Lower lobe of right lung (tissue), 2 donors: ENCODE data around the gene SLC40A1. TPM values are rescaled to one million over a fixed set of nuclear protein-coding genes. Genes with fewer than 3 reads are reported as not detected.

Experiments
- ATAC-seq, 2 donors: fragments of 200-7000 bp; cut with Tn5 transposase; one replicate each; pipeline ENCODE4 v1.9.1; 2020 to 2022; ENCODE audit warnings: mild to moderate bottlenecking in 2 of 2, moderate library complexity in 2 of 2
- DNase-seq: peaks from one replicate; pipeline ENCODE4 v3.0.0-alpha.2; 2020
- H3K27ac ChIP-seq: fragments of 200-600 bp; one replicate; pipeline ENCODE4 v1.8.0; 2022
- H3K27me3 ChIP-seq: fragments of 200-600 bp; one replicate; pipeline ENCODE4 v1.8.0; 2022; ENCODE audit warnings: low read depth
- H3K36me3 ChIP-seq: fragments of 200-600 bp; one replicate; pipeline ENCODE4 v1.8.0; 2022; ENCODE audit warnings: mild to moderate bottlenecking
- H3K4me1 ChIP-seq: fragments of 200-600 bp; one replicate; pipeline ENCODE4 v1.8.0; 2022
- H3K4me3 ChIP-seq: fragments of 200-600 bp; one replicate; pipeline ENCODE4 v1.8.0; 2022; ENCODE audit warnings: mild to moderate bottlenecking
- H3K9me3 ChIP-seq: fragments of 200-600 bp; one replicate; pipeline ENCODE4 v1.8.0; 2022
- CTCF ChIP-seq: fragments of 200-600 bp; IDR thresholded peaks from one replicate; pipeline ENCODE4 v1.8.0; 2022; ENCODE audit warnings: antibody characterized with exemption, mild to moderate bottlenecking
- intact Hi-C: fragments of 100-400 bp; cut with DNase I; formaldehyde crosslinking; loops from one replicate; pipeline ENCODE4 v1.11.0; 2022
- total RNA-seq: library from RNA; stranded (reverse); fragmentation: NEBNext Ultra II Directional; extraction: Animal tissue kit (Norgen Biotek cat#: 25700); gene quantifications from one replicate; pipeline ENCODE4 v1.2.1, GENCODE V29; 2021
- donor health status: DM: no; HTN: yes; CAD: no; lungs with severe emphysema.

Gene SLC40A1
- total RNA-seq, 1 donor from 2014 or later: 135 TPM

DNA sequence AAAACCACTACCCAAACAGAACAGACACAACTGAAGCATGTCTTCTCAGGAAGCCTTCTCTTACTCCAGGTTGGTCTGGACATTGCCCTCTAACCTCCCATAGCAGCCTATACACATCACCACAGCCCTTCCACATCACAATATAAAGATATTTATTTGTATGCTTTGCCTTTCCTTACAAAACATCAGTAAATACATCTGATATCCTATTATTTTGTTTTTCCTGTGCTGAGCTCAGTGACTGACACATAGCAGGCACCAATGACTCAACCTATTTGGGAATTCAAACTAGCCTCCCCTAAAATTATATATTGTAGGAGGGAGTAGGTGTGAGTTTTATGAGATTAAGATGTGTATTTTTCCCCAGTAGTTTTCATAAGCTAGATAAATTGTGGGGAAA lies 28.8 kb downstream of the SLC40A1 start:
- intact Hi-C loops: no loop called here
- H3K27me3 ChIP-seq: no peaks in the 10 kb centered on the region
- H3K9me3 ChIP-seq: no peaks in the 10 kb centered on the region
- H3K36me3 ChIP-seq: no peaks in the 10 kb centered on the region
- ATAC-seq: no peak
- H3K4me3 ChIP-seq: no peak overlapping the region
- no peak for DNase-seq
- peaks cover 25% of the 10 kb centered on the region for H3K4me1 ChIP-seq
- H3K27ac ChIP-seq: peak overlapping the region; percentile 37
- TF ChIP-seq CTCF: no peak

GRCh38 chr2:189549449-189549832 lies 31.1 kb downstream of the SLC40A1 start:
- ATAC-seq: no peak
- intact Hi-C loops: no loop called here
- peaks cover 25% of the 10 kb centered on the region for H3K4me1 ChIP-seq

GRCh38 chr2:189548666-189549448 lies 31.7 kb downstream of the SLC40A1 start:
- Histone ChIP-seq H3K4me3 (no peak overlapping the region), H3K27me3 (no peaks in the 10 kb centered on the region), H3K27ac (no peak overlapping the region), H3K36me3 (no peaks in the 10 kb centered on the region), H3K4me1 (peaks cover 25% of the 10 kb centered on the region), H3K9me3 (no peaks in the 10 kb centered on the region)
- intact Hi-C loops: no loop called here
- no peak for DNase-seq
- no peak for TF ChIP-seq CTCF
- ATAC-seq: no peak

More at GRCh38 chr2:189549449-189549832, 31.1 kb downstream of the SLC40A1 start:
- no peaks in the 10 kb centered on the region for H3K27me3 ChIP-seq
- no peak for DNase-seq
- no peak overlapping the region for H3K27ac ChIP-seq
- no peaks in the 10 kb centered on the region for H3K36me3 ChIP-seq
- H3K9me3 ChIP-seq: no peaks in the 10 kb centered on the region
- TF ChIP-seq CTCF: no peak
- no peak overlapping the region for H3K4me3 ChIP-seq

- H3K9me3 ChIP-seq: no peaks in the 10 kb centered on the region
- H3K36me3 ChIP-seq: no peaks in the 10 kb centered on the region
- no peak for DNase-seq
- no peak for ATAC-seq
- no peak overlapping the region for H3K4me3 ChIP-seq
- H3K4me1 ChIP-seq: peaks cover 7% of the 10 kb centered on the region
- TF ChIP-seq CTCF: no peak
- intact Hi-C loops: no loop called here
- H3K27ac ChIP-seq: no peak overlapping the region
- no peaks in the 10 kb centered on the region for H3K27me3 ChIP-seq
Observed at GRCh38 chr2:189545418-189545817, 35.2 kb downstream of the SLC40A1 start.

GRCh38 chr2:189544318-189545042 lies 36.1 kb downstream of the SLC40A1 start:
- intact Hi-C loops: no loop called here
- Histone ChIP-seq H3K27ac (no peak overlapping the region), H3K4me3 (no peak overlapping the region), H3K27me3 (no peaks in the 10 kb centered on the region), H3K36me3 (no peaks in the 10 kb centered on the region), H3K4me1 (no peaks in the 10 kb centered on the region), H3K9me3 (no peaks in the 10 kb centered on the region)
- ATAC-seq (no peak), DNase-seq (no peak)
- no peak for TF ChIP-seq CTCF
